H1 (cell line): Measurements from ENCODE around the gene GPS2. TPM values are rescaled to one million over a fixed set of nuclear protein-coding genes. Genes with fewer than 3 reads are reported as not detected.

Source experiments
- CTCF ChIA-PET: fragments of 300-600 bp; sonication (Branson Sonifier 250); formaldehyde crosslinking; loops from one replicate; lab custom pipeline; 2021; ENCODE audit not compliant: partially characterized antibody; lab: Charles Lee
- POLR2A ChIA-PET: fragments of 300-600 bp; sonication (Branson Sonifier 250); formaldehyde crosslinking; loops from one replicate; lab custom pipeline; 2021; ENCODE audit warnings: inconsistent platforms; ENCODE audit not compliant: partially characterized antibody; lab: Charles Lee
- DNase-seq, 2 experiments: peaks; one replicate each; pipeline versions ENCODE4 v3.0.0 to v3.0.0-alpha.2; 2010 to 2022; ENCODE audit warnings: low spot score in 2 of 2, low read depth in 1 of 2, mixed read lengths in 1 of 2
- FAIRE-seq: peaks from 2 replicates; lab custom pipeline; 2011; peaks lifted over from hg19 to GRCh38; lab: Jason Lieb, UNC
- H2AFZ ChIP-seq: 2 replicates; pipeline ENCODE4 v1.8.1; 2012; ENCODE audit warnings: low read length, inconsistent platforms
- H2AK5ac ChIP-seq: 2 replicates; pipeline ENCODE4 v1.6.1; 2013; ENCODE audit warnings: low read depth, low read length
- H2BK120ac ChIP-seq: replicated peaks from 2 replicates; pipeline ENCODE3; 2013; ENCODE audit warnings: low read depth, low read length, inconsistent platforms
- H2BK12ac ChIP-seq: 2 replicates; pipeline ENCODE4 v1.6.1; 2013; ENCODE audit warnings: low read depth, low read length
- H2BK15ac ChIP-seq: 2 replicates; pipeline ENCODE4 v1.6.1; 2013; ENCODE audit warnings: low read length
- H2BK20ac ChIP-seq: 2 replicates; pipeline ENCODE4 v1.6.1; 2013; ENCODE audit warnings: low read length
- H2BK5ac ChIP-seq: 2 replicates; pipeline ENCODE4 v1.6.1; 2013; ENCODE audit warnings: low read depth, low read length
- H3K14ac ChIP-seq: 2 replicates; pipeline ENCODE4 v1.6.1; 2013; ENCODE audit warnings: inconsistent platforms; ENCODE audit not compliant: insufficient read length
- H3K18ac ChIP-seq: 2 replicates; pipeline ENCODE4 v1.6.1; 2013; ENCODE audit warnings: low read length; ENCODE audit errors: extremely low read depth
- H3K23ac ChIP-seq: 2 replicates; pipeline ENCODE4 v1.6.1; 2013; ENCODE audit warnings: inconsistent platforms; ENCODE audit not compliant: insufficient read length
- H3K23me2 ChIP-seq: 2 replicates; pipeline ENCODE4 v1.6.1; 2013; ENCODE audit warnings: low read depth, low read length
- H3K27ac ChIP-seq: 2 replicates; pipeline ENCODE4 v1.6.1; 2011; ENCODE audit warnings: low read depth, low read length, inconsistent platforms
- H3K27me3 ChIP-seq, 4 experiments: replicated peaks in 1 of 4; 1 replicate in 1 of 4; 2 replicates in 3 of 4; pipeline versions ENCODE4 v1.6.1 to v1.8.1; 2011 to 2013; ENCODE audit warnings: low read length in 3 of 4, mild to moderate bottlenecking in 3 of 4, inconsistent platforms in 2 of 4, mixed read lengths in 2 of 4, moderate library complexity in 1 of 4; ENCODE audit not compliant: control insufficient read depth in 3 of 4, insufficient read depth in 3 of 4; ENCODE audit errors: extremely low read depth in 1 of 4
- H3K36me3 ChIP-seq, 4 experiments: 2 replicates each; pipeline versions ENCODE4 v1.6.1 to v1.8.1; 2011 to 2013; ENCODE audit warnings: mild to moderate bottlenecking in 4 of 4, low read length in 3 of 4, moderate library complexity in 2 of 4, control low read depth in 1 of 4, inconsistent platforms in 1 of 4; ENCODE audit not compliant: insufficient read depth in 4 of 4, control insufficient read depth in 2 of 4
- H3K4ac ChIP-seq: replicated peaks from 2 replicates; pipeline ENCODE3; 2013; ENCODE audit warnings: low read length, low read depth, mixed read lengths, inconsistent platforms; ENCODE audit not compliant: insufficient read length
- H3K4me1 ChIP-seq, 4 experiments: replicated peaks in 1 of 4; 1 replicate in 1 of 4; 2 replicates in 3 of 4; pipeline versions ENCODE4 v1.6.1 to v1.8.1; 2011 to 2013; ENCODE audit warnings: low read length in 3 of 4, inconsistent platforms in 2 of 4, mixed read lengths in 1 of 4; ENCODE audit not compliant: insufficient read depth in 4 of 4, control insufficient read depth in 3 of 4
- H3K4me2 ChIP-seq, 2 experiments: 2 replicates each; pipeline versions ENCODE4 v1.6.1 to v1.8.1; 2011 to 2013; ENCODE audit warnings: low read depth in 2 of 2, low read length in 2 of 2, control low read depth in 1 of 2, inconsistent platforms in 1 of 2, mild to moderate bottlenecking in 1 of 2; ENCODE audit not compliant: insufficient read depth in 1 of 2
- H3K4me3 ChIP-seq, 4 experiments: fragments of 200-600, 300-600 bp in 1 of 4; sonication (generic), shearing (Covaris generic), sonication (Bioruptor Twin) in 1 of 4; 2 replicates each; pipeline versions ENCODE4 v1.5.1 to v1.8.1; 2011 to 2016; ENCODE audit warnings: low read length in 4 of 4, low read depth in 3 of 4, control low read depth in 2 of 4, inconsistent platforms in 2 of 4, mild to moderate bottlenecking in 2 of 4, mixed read lengths in 1 of 4, moderate library complexity in 1 of 4; ENCODE audit not compliant: insufficient read depth in 2 of 4; ENCODE audit errors: extremely low read depth in 1 of 4
- H3K56ac ChIP-seq: replicated peaks from 2 replicates; pipeline ENCODE3; 2013; ENCODE audit warnings: low read depth, mild to moderate bottlenecking, mixed read lengths, low read length, inconsistent platforms; ENCODE audit not compliant: insufficient read length
- H3K79me1 ChIP-seq: 2 replicates; pipeline ENCODE4 v1.6.1; 2013; ENCODE audit warnings: low read depth, low read length, control low read depth
- H3K79me2 ChIP-seq, 2 experiments: 2 replicates each; pipeline versions ENCODE4 v1.6.1 to v1.8.1; 2012 to 2013; ENCODE audit warnings: low read length in 2 of 2, mild to moderate bottlenecking in 2 of 2, inconsistent platforms in 1 of 2; ENCODE audit not compliant: insufficient read depth in 2 of 2, control insufficient read depth in 1 of 2
- H3K9ac ChIP-seq, 4 experiments: replicated peaks in 1 of 4; 1 replicate in 1 of 4; 2 replicates in 3 of 4; pipeline versions ENCODE4 v1.6.1 to v1.8.1; 2011 to 2013; ENCODE audit warnings: low read depth in 3 of 4, low read length in 3 of 4, control low read depth in 2 of 4, mild to moderate bottlenecking in 2 of 4, moderate library complexity in 2 of 4, inconsistent platforms in 1 of 4; ENCODE audit errors: extremely low read depth in 1 of 4
- H3K9me3 ChIP-seq, 2 experiments: 2 replicates each; pipeline versions ENCODE4 v1.6.1 to v1.8.1; 2012 to 2013; ENCODE audit warnings: mild to moderate bottlenecking in 2 of 2, moderate library complexity in 2 of 2, control low read depth in 1 of 2, inconsistent platforms in 1 of 2, low read depth in 1 of 2, low read length in 1 of 2, mixed read lengths in 1 of 2; ENCODE audit not compliant: insufficient read depth in 2 of 2
- H4K20me1 ChIP-seq, 2 experiments: replicated peaks in 1 of 2; 2 replicates each; pipeline versions ENCODE3 to v1.8.1; 2011 to 2013; ENCODE audit warnings: inconsistent platforms in 2 of 2, low read length in 2 of 2, mild to moderate bottlenecking in 1 of 2; ENCODE audit not compliant: insufficient read depth in 2 of 2, control insufficient read depth in 1 of 2
- H4K5ac ChIP-seq: 2 replicates; pipeline ENCODE4 v1.6.1; 2013; ENCODE audit warnings: low read length, low read depth, mixed read lengths, inconsistent platforms; ENCODE audit not compliant: insufficient read length
- H4K8ac ChIP-seq: 2 replicates; pipeline ENCODE4 v1.8.0; 2013; ENCODE audit warnings: mild to moderate bottlenecking, moderate library complexity, low read length, inconsistent platforms; ENCODE audit not compliant: insufficient read depth; ENCODE audit errors: extremely low read depth
- H4K91ac ChIP-seq: replicated peaks from 2 replicates; pipeline ENCODE3; 2013; ENCODE audit warnings: low read length, mixed read lengths, inconsistent platforms; ENCODE audit not compliant: insufficient read length
- BACH1 ChIP-seq: IDR thresholded peaks from 2 replicates; pipeline ENCODE4 v1.6.1; 2012; ENCODE audit warnings: low read length, improper control_type of control experiment
- HDAC6 ChIP-seq: IDR thresholded peaks from one replicate; pipeline ENCODE4 v1.7.1; 2012; ENCODE audit warnings: low read depth, mild to moderate bottlenecking, inconsistent platforms, low read length, moderate library complexity
- WGBS, 2 experiments: shearing (Covaris generic) in 1 of 2; methylation state at CpG; one replicate each; pipeline versions ENCODE4 v1.1.6 to v1.1.7; 2013 to 2015; ENCODE audit warnings: low lambda C conversion rate in 2 of 2, mixed read lengths in 2 of 2, inconsistent platforms in 1 of 2, low coverage in 1 of 2, missing lambda C conversion rate in 1 of 2; ENCODE audit not compliant: insufficient replicate concordance in 2 of 2, insufficient coverage in 1 of 2, insufficient read length in 1 of 2; ENCODE audit errors: extremely low coverage in 1 of 2, missing lambda C conversion rate in 1 of 2; 5-methylcytosine and 5-hydroxymethylcytosine counted together
- polyA plus RNA-seq, 7 experiments: library from polyadenylated mRNA; depleted of rRNA in 3 of 7; stranded (reverse) in 5 of 7; unstranded in 2 of 7; fragments of >200 nt in 5 of 7; fragments of 200-250 nt in 2 of 7; gene quantifications; 1 replicate in 5 of 7; 2 replicates in 1 of 7; 4 replicates in 1 of 7; pipeline versions ENCODE4 v1.2.1 to v1.2.3, GENCODE V29; 2011 to 2013; ENCODE audit warnings: missing spikeins in 2 of 7, mixed read lengths in 2 of 7
- total RNA-seq: library from RNA; stranded (reverse); fragmentation: NEBNext Ultra II Directional; extraction: Animal tissue kit (Norgen Biotek cat#: 25700); gene quantifications from 2 replicates; pipeline ENCODE4 v1.2.1, GENCODE V29; 2021

The GPS2 gene
- total and polyA plus RNA-seq, 2 of the 8 experiments (the other 6 are each of a cell fraction or from before 2014, with no cell fraction given): 67.0 to 152 TPM

DNA sequence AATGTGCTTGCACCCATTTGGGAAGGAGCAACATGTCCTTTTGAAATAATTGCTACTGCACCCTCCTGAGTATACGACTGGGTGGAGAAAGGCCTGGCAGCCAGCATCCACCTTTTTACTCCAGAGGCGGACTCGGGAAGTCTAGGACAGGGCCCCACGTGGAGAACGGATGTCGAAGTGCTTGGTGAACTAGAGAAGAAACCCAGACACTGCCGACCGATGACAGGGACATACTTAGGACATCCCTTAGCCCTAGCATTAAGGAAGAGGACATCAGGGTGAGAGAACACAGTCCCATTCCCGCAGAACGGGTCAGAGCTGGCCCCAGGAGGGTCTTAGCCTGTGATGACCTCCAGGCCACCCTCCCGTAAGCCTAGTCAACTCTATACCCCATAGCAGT is 24.5 kb downstream of the GPS2 start:
- Histone ChIP-seq H3K9me3 (no peaks in the 10 kb centered on the region; a peak in 1 of 4 replicates), H2BK120ac (no peak overlapping the region), H2BK12ac (no peak overlapping the region), H4K8ac (no peak overlapping the region), H2BK5ac (no peak overlapping the region), H4K91ac (no peak overlapping the region), H3K23me2 (peaks cover 2% of the 10 kb centered on the region; the same call in 1 of the 2 replicates), H3K4me1 (peaks cover 0 to 11% (median 7%) of the 10 kb centered on the region in 4 experiments; a peak in 6 of 7 replicates), H3K56ac (no peak overlapping the region), H4K5ac (no peak overlapping the region), H3K27ac (no peak overlapping the region), H3K4ac (no peak overlapping the region), H3K18ac (no peak overlapping the region), H2AK5ac (no peak overlapping the region), H3K27me3 (peaks cover 2 to 5% (median 3%) of the 10 kb centered on the region in 4 experiments), H3K23ac (no peak overlapping the region), H2AFZ (no peak overlapping the region), H2BK20ac (no peak overlapping the region), H3K9ac (no peak overlapping the region), H4K20me1 (peaks cover 0 to 9% of the 10 kb centered on the region in 2 experiments), H3K4me3 (no peak overlapping the region), H3K36me3 (peaks cover 0 to 6% (median 0%) of the 10 kb centered on the region in 4 experiments; a peak in 1 of 8 replicates), H2BK15ac (no peak overlapping the region), H3K4me2 (no peak overlapping the region), H3K79me2 (no peaks in the 10 kb centered on the region), H3K14ac (no peak overlapping the region), H3K79me1 (peaks cover 2% of the 10 kb centered on the region; the same call in 1 of the 2 replicates)
- ChIA-PET POLR2A (interaction anchor here (2.0 to 6.7 kb wide), 5 partner anchors 10 to 39 kb away, joined by 6 to 94 read pairs (median 33); partner anchors contain the start of genes CLDN7, CTDNEP1, ELP5 and GPS2), CTCF (interaction anchor here (0.7 to 5.7 kb wide), 5 partner anchors 9 to 69 kb away, joined by 3 to 46 read pairs (median 5); partner anchors contain the start of gene SLC2A4)
- DNase-seq: no peak
- WGBS, 2 experiments: 88% methylated on average over 11 of the region's 11 CpGs; no CpG with 5 or more reads in 1 of the 2 experiments
- no peak for TF ChIP-seq BACH1
- no peak for TF ChIP-seq HDAC6
- no peak for FAIRE-seq
